NT2/D1 (cell line): ENCODE results near the gene ZNF221.

Source experiments
- DNase-seq: peaks from one replicate; pipeline ENCODE4 v3.0.0-alpha.2; 2011; ENCODE audit warnings: low read depth, low spot score
- H3K27me3 ChIP-seq: 2 replicates; pipeline ENCODE4 v1.6.0; 2011; ENCODE audit warnings: mild to moderate bottlenecking; ENCODE audit not compliant: insufficient read length, insufficient read depth
- H3K36me3 ChIP-seq: 2 replicates; pipeline ENCODE4 v1.6.1; 2011; ENCODE audit warnings: mild to moderate bottlenecking, low read length, mixed read lengths; ENCODE audit not compliant: insufficient read depth, insufficient read length
- H3K4me1 ChIP-seq: 2 replicates; pipeline ENCODE4 v1.5.1; 2011; ENCODE audit not compliant: insufficient read depth, insufficient read length
- H3K4me3 ChIP-seq: 2 replicates; pipeline ENCODE4 v1.5.1; 2011; ENCODE audit warnings: low read depth; ENCODE audit not compliant: insufficient read length
- H3K9ac ChIP-seq: 2 replicates; pipeline ENCODE4 v1.6.0; 2011; ENCODE audit warnings: low read depth; ENCODE audit not compliant: insufficient read length
- H3K9me3 ChIP-seq: 2 replicates; pipeline ENCODE4 v1.5.1; 2011; ENCODE audit warnings: mild to moderate bottlenecking, low read length; ENCODE audit not compliant: insufficient read depth
- SUZ12 ChIP-seq: IDR thresholded peaks from 2 replicates; pipeline ENCODE4 v1.6.1; 2011; ENCODE audit not compliant: insufficient read length, insufficient read depth; ENCODE audit errors: extremely low read depth
- YY1 ChIP-seq: IDR thresholded peaks from 2 replicates; pipeline ENCODE4 v1.6.1; 2011; ENCODE audit not compliant: insufficient read length, insufficient read depth
- ZNF274 ChIP-seq: IDR thresholded peaks from 2 replicates; pipeline ENCODE4 v1.6.1; 2011; ENCODE audit warnings: mild to moderate bottlenecking, low read depth, low read length

Gene ZNF221

DNA sequence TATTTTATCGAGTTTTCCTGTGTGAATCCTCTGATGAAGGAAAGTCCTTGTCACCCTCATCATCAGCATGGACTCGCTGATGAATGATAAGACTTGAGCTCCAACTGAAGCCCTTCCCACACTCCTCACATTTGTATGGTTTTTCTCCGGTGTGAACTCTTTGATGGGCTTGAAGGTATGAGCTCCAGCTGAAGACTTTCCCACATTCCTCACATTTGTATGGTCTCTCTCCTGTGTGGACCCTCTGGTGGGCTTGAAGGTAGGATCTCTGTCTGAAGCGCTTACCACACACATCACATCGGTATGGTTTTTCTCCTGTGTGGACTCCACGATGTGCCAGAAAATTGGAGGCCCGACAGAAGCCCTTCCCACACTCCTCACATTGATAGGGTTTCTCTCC is 37.6 kb upstream of the ZNF221 start:
- peaks cover 61% of the 10 kb centered on the region for H3K9me3 ChIP-seq
- TF ChIP-seq YY1 (no peak), ZNF274 (no peak), SUZ12 (no peak)
- no peaks in the 10 kb centered on the region for H3K27me3 ChIP-seq
- DNase-seq: no peak
- H3K36me3 ChIP-seq: peaks cover 69% of the 10 kb centered on the region
- H3K9ac ChIP-seq: no peak overlapping the region
- no peaks in the 10 kb centered on the region for H3K4me1 ChIP-seq
- no peak overlapping the region for H3K4me3 ChIP-seq

DNA sequence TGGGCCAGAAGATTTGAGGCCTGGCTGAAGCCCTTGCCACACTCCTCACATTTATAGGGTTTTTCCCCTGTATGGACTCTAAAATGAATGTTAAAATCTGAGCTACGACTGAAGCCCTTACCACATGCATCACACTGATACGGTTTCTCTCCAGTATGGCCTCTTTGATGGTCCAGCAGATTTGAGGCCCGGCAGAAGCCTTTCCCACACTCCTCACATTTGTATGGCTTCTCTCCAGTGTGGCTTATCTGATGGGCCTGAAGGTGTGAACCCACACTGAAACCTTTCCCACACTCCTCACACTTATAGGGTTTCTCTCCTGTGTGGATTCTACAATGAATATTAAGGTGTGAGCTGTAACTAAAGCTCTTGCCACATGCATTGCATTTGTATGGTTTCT is 37.0 kb upstream of the ZNF221 start:
- no peak for TF ChIP-seq SUZ12
- TF ChIP-seq YY1: no peak
- no peak for TF ChIP-seq ZNF274
- Histone ChIP-seq H3K36me3 (peaks cover 76% of the 10 kb centered on the region), H3K4me3 (no peak overlapping the region)

DNA sequence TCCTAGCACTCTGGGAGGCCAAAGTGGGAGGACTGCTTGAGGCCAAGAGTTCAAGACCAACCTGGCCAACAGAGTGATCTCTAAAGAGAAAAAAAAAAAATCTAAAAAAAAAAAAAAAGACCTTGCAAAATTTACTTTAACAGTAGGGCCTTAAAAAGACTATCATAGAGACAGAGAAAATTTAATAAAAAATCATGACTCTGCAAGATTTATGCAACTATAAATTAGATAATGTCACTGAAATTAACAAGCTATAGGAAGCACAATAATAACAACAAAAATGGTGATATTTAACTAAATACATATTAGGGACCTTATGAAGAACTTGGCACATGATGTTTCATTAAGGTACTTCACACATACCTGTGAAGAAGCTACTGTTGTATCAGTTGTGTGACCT is 27.2 kb upstream of the ZNF221 start:
- no peaks in the 10 kb centered on the region for H3K27me3 ChIP-seq
- DNase-seq: no peak
- no peak overlapping the region for H3K4me3 ChIP-seq
- H3K4me1 ChIP-seq: no peaks in the 10 kb centered on the region
- H3K9ac ChIP-seq: no peak overlapping the region
- no peaks in the 10 kb centered on the region for H3K9me3 ChIP-seq
- no peak for TF ChIP-seq SUZ12
- TF ChIP-seq ZNF274: no peak
- TF ChIP-seq YY1: no peak
- peaks cover 70% of the 10 kb centered on the region for H3K36me3 ChIP-seq

More for the DNA sequence above, 37.0 kb upstream of the ZNF221 start:
- Histone ChIP-seq H3K9ac (no peak overlapping the region), H3K9me3 (peaks cover 61% of the 10 kb centered on the region), H3K4me1 (no peaks in the 10 kb centered on the region), H3K27me3 (no peaks in the 10 kb centered on the region)
- no peak for DNase-seq

DNA sequence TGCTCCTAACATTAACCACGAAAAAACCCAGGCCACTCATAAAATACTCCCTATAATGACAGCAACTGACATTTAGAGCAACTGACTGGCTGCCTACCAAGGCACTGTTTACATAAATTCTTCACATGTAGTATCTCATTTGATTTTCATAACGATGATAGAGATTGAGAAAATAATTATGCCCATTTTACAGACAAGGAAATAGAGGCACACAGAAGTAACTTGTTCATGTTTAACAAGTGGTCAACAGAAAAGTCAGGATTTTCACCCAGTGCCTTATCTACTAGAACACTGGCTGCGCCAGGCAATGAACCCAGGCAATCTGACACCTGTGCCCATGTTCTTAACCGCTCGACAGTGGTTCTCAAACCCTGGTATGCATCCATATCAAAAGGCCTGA is 22.2 kb upstream of the ZNF221 start:
- TF ChIP-seq ZNF274 (no peak), YY1 (no peak), SUZ12 (no peak)
- H3K4me3 ChIP-seq: no peak overlapping the region
- DNase-seq: no peak
- no peaks in the 10 kb centered on the region for H3K4me1 ChIP-seq
- no peaks in the 10 kb centered on the region for H3K9me3 ChIP-seq
- H3K36me3 ChIP-seq: peaks cover 78% of the 10 kb centered on the region
- no peak overlapping the region for H3K9ac ChIP-seq
- no peaks in the 10 kb centered on the region for H3K27me3 ChIP-seq

DNA sequence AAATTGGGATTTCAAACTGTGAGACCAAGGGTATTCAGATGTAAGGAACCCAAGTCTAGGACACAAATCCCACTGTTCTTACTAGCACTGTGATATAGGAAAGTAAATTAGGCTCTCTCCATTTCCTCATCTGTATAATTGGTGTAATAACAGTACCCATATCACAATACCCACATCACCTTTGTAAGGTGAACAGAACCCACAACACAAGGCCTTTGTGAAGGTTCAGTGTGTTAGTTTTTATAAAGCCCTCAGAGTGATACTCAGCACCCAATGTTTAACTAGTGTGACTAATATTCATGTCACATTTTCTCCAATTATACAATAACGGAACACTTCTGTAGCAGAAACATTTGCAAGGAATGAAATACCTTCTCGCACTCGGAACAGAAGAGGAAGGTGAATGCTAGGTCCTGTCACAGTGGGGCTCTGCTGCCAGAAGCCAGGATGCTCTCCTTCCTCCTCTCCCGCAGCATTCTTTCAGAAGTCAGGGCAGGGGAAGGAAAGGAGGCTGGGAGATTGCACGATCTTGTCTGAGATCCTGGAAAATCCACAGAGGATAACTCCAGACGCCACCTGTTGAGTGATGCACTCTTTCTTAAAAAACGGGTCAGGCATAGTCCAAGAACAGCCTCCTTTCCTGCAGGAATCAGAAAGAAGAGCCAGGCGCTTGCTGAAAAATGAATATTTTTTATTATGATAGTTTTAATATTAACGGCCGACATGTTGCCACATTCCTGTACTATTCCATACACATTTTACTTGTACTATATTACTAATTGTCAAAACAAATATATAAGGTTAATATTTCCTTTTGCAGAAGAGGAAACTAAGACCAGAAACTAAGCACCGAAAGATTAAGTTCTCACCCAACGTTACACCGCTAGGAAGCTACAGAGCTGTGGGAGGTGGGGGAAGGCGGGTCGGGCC is 16.7 kb upstream of the ZNF221 start:
- H3K9ac ChIP-seq: peak overlapping the region; percentile 92
- H3K27me3 ChIP-seq: no peaks in the 10 kb centered on the region
- no peaks in the 10 kb centered on the region for H3K4me1 ChIP-seq
- H3K36me3 ChIP-seq: peaks cover 38% of the 10 kb centered on the region
- no peak for DNase-seq
- peak overlapping the region; percentile 81 for H3K4me3 ChIP-seq
- TF ChIP-seq YY1 (no peak), ZNF274 (no peak), SUZ12 (no peak)
- no peaks in the 10 kb centered on the region for H3K9me3 ChIP-seq

DNA sequence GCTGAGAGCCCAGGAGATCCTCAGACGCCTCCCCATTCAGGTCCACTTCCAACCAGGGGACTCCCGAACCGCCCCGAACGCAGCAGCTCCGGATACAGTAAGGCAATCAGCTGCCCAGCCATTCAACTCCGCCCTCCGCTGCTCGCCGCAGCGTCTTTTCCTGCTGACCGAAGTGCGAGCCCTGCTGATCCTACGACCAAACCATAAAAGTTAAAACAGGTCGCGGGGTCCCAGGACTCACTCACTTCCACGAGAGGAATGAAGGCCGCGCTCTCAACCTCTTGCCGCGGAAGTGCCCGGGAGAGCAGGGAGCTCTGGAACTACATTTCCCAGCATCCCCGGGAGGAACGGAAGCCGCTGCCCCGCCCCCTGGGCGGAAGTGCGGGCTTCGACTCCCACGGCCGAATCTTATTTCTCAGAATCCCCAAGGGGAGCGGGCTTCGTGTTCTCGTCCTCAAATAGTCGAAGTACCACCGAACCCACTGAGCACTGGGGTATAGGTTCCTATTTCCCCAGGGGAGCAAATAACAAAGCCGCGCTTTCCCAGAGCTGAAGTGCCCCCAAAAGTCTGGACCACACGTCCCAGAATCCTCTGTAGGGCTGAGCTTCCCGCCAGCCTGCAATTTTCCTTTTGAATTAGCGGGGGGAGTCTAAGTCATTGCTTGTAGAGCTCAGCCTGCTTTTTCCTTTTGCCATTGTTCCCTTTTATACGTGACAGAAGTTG is 15.9 kb upstream of the ZNF221 start, which contains the start of gene ZNF45:
Gene ZNF45, minus strand, starts transcription at position 298 of the 724 bp plus-strand sequence. CDS start 13,097 bp downstream, outside the sequence.
- Histone ChIP-seq H3K9me3 (no peaks in the 10 kb centered on the region), H3K36me3 (peaks cover 30% of the 10 kb centered on the region), H3K4me1 (no peaks in the 10 kb centered on the region), H3K9ac (peak within 1 kb of the TSS; percentile 92), H3K27me3 (no peaks in the 10 kb centered on the region), H3K4me3 (peak within 1 kb of the TSS; percentile 81)
- peak; percentile 57 for DNase-seq
- TF ChIP-seq SUZ12 (no peak), ZNF274 (no peak), YY1 (no peak)

DNA sequence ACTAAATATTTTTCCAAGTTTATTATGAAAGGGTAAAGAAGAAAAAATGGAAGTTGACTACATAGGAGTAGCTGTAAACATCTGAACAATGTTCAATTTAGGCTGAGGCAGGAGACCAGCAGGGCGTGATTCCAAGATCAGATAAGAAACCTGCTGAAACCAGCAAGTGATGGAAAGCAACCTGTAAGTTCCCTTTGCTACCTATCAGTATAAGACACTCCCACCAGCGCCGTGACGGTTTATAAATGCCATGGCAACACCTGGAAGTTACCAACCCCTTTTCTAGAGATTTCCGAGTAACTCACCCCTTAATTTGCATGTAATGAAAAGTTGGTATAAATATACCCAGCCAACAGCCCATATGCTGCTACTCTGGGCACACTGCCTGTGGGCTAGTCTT is 14.8 kb upstream of the ZNF221 start:
- no peak overlapping the region for H3K4me3 ChIP-seq
- peaks cover 25% of the 10 kb centered on the region for H3K36me3 ChIP-seq
- no peaks in the 10 kb centered on the region for H3K4me1 ChIP-seq
- no peak overlapping the region for H3K9ac ChIP-seq
- no peak for DNase-seq
- H3K9me3 ChIP-seq: no peaks in the 10 kb centered on the region
- no peak for TF ChIP-seq ZNF274
- TF ChIP-seq SUZ12: no peak
- TF ChIP-seq YY1: no peak
- no peaks in the 10 kb centered on the region for H3K27me3 ChIP-seq
